ENCODE results near the gene ATP2A1.

The ATP2A1 gene

DNA sequence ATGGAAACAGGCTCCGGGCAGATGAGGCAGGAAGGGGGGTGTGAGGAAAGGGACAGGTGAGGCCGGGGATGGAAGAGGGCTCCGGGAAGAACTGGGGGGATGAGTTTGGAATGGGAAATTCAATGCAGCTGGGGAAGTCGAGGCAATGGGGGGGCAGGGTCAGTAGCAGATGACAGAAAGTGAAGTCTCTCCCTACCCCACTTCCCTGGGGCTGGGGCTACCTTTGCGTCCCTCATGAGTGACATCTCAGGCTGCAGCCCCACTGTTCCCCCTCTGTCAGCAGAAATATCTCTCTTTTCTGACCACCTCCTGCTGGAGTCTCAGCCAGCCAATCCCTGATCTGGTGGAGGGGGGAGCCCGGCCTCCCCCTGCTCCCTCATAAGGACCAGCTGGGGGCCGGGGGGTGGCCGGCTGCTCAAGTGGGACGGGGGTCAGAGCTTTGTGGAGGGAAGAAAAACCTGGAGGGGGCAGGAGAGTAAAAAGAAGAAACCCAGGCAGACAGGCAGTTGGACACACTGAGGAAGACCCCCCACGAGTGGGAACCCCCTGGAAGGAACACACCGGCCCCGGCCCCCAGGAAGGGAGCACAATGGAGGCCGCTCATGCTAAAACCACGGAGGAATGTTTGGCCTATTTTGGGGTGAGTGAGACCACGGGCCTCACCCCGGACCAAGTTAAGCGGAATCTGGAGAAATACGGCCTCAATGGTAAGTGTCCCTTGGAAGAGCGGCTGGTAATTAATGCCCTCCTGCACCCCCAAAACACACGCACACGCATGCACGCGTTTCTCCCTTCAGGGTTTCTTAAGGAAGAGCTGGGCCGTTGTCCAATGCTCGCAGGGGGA lies at the start of gene ATP2A1:
Gene ATP2A1, plus strand, starts transcription at position 406 of the 844 bp plus-strand sequence. Its CDS starts 184 bp downstream, at position 590.
- TF ChIP-seq EZH2 (IDR thresholded peaks at IDR 0.05; ENCODE audit: borderline replicate concordance, low read depth, low read length, severe bottlenecking), result no peak
- TF ChIP-seq, protein P1, sequence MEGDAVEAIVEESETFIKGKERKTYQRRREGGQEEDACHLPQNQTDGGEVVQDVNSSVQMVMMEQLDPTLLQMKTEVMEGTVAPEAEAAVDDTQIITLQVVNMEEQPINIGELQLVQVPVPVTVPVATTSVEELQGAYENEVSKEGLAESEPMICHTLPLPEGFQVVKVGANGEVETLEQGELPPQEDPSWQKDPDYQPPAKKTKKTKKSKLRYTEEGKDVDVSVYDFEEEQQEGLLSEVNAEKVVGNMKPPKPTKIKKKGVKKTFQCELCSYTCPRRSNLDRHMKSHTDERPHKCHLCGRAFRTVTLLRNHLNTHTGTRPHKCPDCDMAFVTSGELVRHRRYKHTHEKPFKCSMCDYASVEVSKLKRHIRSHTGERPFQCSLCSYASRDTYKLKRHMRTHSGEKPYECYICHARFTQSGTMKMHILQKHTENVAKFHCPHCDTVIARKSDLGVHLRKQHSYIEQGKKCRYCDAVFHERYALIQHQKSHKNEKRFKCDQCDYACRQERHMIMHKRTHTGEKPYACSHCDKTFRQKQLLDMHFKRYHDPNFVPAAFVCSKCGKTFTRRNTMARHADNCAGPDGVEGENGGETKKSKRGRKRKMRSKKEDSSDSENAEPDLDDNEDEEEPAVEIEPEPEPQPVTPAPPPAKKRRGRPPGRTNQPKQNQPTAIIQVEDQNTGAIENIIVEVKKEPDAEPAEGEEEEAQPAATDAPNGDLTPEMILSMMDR (IDR thresholded peaks at IDR 0.05; ENCODE audit: borderline replicate concordance, extremely low read depth, low read length, poor library complexity, severe bottlenecking), result no peak
- Histone ChIP-seq H3K4me2 (ENCODE audit: insufficient read depth, low read length) (peak within 1 kb of the TSS; percentile 74), H3K4me1 (ENCODE audit: insufficient read depth, low read length) (peaks cover 23% of the 10 kb centered on the region), H3K27me3 (ENCODE audit: insufficient read depth, low read length, poor library complexity) (no peaks in the 10 kb centered on the region), H3K36me3 (ENCODE audit: insufficient read depth, low read length) (peaks cover 14% of the 10 kb centered on the region), H2AFZ (ENCODE audit: low read depth, low read length) (peak within 1 kb of the TSS; percentile 89), H4K20me1 (ENCODE audit: insufficient read depth, low read length) (no peaks in the 10 kb centered on the region), H3K4me3 (ENCODE audit: low read depth in 1 of 2, low read length in 2 of 2) (peak within 1 kb of the TSS; percentile 65 to 68; a peak in 3 of 4 replicates), H3K9ac (ENCODE audit: low read depth, low read length) (peak within 1 kb of the TSS; percentile 75), H3K27ac (ENCODE audit: low read length) (peak within 1 kb of the TSS; percentile 64), H3K79me2 (ENCODE audit: insufficient read depth, low read length) (peaks cover 7% of the 10 kb centered on the region), H3K9me3 (ENCODE audit: insufficient read depth, low read length, severe bottlenecking) (no peaks in the 10 kb centered on the region)
- DNase-seq (no peak), ATAC-seq (ENCODE audit: insufficient read depth, low read depth) (no peak)

DNA sequence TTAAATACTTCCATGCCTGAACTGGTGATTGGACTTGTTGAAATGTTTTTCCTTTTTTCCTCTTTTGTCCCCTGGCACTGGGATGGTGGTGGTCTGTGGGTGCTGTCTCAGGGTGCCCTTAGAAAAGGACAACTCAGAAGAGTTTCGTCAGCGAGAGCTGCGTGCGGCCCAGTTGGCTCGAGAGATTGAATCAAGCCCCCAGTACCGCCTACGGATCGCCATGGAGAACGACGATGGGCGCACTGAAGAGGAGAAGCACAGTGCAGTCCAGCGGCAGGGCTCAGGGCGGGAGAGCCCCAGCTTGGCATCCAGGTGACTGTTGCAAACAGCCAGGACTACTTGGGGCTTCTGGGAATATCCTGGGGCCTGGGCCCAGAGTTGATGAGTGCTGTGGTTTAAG lies 48.5 kb upstream of the ATP2A1 start:
- H3K9ac ChIP-seq (ENCODE audit: low read depth, low read length), result no peak overlapping the region
- peaks cover 93% of the 10 kb centered on the region for H4K20me1 ChIP-seq (ENCODE audit: insufficient read depth, low read length)
- no peaks in the 10 kb centered on the region for H3K27me3 ChIP-seq (ENCODE audit: insufficient read depth, low read length, poor library complexity)
- H2AFZ ChIP-seq (ENCODE audit: low read depth, low read length), result no peak overlapping the region
- H3K4me1 ChIP-seq (ENCODE audit: insufficient read depth, low read length), result peaks cover 19% of the 10 kb centered on the region
- TF ChIP-seq, protein P1 (IDR thresholded peaks at IDR 0.05; ENCODE audit: borderline replicate concordance, extremely low read depth, low read length, poor library complexity, severe bottlenecking), result no peak
- TF ChIP-seq EZH2 (IDR thresholded peaks at IDR 0.05; ENCODE audit: borderline replicate concordance, low read depth, low read length, severe bottlenecking), result no peak
- no peaks in the 10 kb centered on the region for H3K9me3 ChIP-seq (ENCODE audit: insufficient read depth, low read length, severe bottlenecking)
- H3K4me3 ChIP-seq (ENCODE audit: low read depth in 1 of 2, low read length in 2 of 2), result no peak overlapping the region
- no peak for DNase-seq
- H3K27ac ChIP-seq (ENCODE audit: low read length), result no peak overlapping the region
- H3K4me2 ChIP-seq (ENCODE audit: insufficient read depth, low read length), result no peak overlapping the region
- no peak for ATAC-seq (ENCODE audit: insufficient read depth, low read depth)
- peaks cover 100% of the 10 kb centered on the region for H3K36me3 ChIP-seq (ENCODE audit: insufficient read depth, low read length)
- peaks cover 85% of the 10 kb centered on the region for H3K79me2 ChIP-seq (ENCODE audit: insufficient read depth, low read length)

DNA sequence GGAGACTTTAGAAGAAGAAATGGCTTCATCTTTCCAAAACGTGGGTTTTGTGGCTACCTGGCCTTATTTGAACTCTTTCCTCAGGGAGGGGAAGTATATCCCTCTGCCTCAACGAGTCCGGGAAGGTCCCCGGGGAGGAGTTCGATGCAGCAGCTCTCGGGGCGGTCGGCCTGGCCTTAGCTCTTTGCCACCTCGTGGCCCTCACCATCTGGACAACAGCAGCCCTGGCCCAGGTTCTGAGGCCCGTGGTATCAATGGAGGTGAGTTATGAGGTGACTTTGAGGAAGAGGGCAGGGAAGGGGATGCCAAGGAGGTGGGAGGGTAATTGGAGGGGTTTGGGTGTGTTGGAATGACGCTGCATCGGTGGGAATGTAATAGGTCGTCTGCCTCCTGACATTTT lies 47.8 kb upstream of the ATP2A1 start:
- Histone ChIP-seq H3K4me1 (ENCODE audit: insufficient read depth, low read length) (peaks cover 11% of the 10 kb centered on the region), H3K4me3 (ENCODE audit: low read depth in 1 of 2, low read length in 2 of 2) (no peak overlapping the region), H2AFZ (ENCODE audit: low read depth, low read length) (no peak overlapping the region), H3K27ac (ENCODE audit: low read length) (no peak overlapping the region), H3K9ac (ENCODE audit: low read depth, low read length) (no peak overlapping the region), H3K4me2 (ENCODE audit: insufficient read depth, low read length) (no peak overlapping the region), H3K9me3 (ENCODE audit: insufficient read depth, low read length, severe bottlenecking) (no peaks in the 10 kb centered on the region), H3K36me3 (ENCODE audit: insufficient read depth, low read length) (peaks cover 100% of the 10 kb centered on the region), H4K20me1 (ENCODE audit: insufficient read depth, low read length) (peaks cover 93% of the 10 kb centered on the region), H3K79me2 (ENCODE audit: insufficient read depth, low read length) (peaks cover 77% of the 10 kb centered on the region), H3K27me3 (ENCODE audit: insufficient read depth, low read length, poor library complexity) (no peaks in the 10 kb centered on the region)
- no peak for ATAC-seq (ENCODE audit: insufficient read depth, low read depth)
- TF ChIP-seq, protein P1 (IDR thresholded peaks at IDR 0.05; ENCODE audit: borderline replicate concordance, extremely low read depth, low read length, poor library complexity, severe bottlenecking), result no peak
- no peak for TF ChIP-seq EZH2 (IDR thresholded peaks at IDR 0.05; ENCODE audit: borderline replicate concordance, low read depth, low read length, severe bottlenecking)
- no peak for DNase-seq
